Measurements from ENCODE around the gene GIGYF2.

DNA sequence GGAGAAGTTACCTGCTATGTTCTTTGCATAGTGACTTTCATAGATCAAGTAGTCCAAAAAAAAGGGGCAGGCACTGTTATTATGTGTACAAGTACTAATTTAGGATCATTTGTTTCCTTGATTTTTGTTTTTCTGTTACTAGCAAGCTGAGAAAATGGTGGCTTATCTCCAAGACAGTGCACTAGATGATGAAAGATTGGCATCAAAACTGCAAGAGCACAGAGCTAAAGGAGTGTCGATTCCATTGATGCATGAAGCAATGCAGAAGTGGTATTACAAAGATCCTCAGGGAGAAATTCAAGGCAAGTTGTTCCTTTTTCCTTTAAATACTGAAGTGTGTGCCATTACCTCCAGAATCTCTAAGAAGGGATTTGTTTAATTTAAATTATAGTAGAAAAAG, 98.8 kb downstream of the GIGYF2 start:
- TF ChIP-seq, protein P1, sequence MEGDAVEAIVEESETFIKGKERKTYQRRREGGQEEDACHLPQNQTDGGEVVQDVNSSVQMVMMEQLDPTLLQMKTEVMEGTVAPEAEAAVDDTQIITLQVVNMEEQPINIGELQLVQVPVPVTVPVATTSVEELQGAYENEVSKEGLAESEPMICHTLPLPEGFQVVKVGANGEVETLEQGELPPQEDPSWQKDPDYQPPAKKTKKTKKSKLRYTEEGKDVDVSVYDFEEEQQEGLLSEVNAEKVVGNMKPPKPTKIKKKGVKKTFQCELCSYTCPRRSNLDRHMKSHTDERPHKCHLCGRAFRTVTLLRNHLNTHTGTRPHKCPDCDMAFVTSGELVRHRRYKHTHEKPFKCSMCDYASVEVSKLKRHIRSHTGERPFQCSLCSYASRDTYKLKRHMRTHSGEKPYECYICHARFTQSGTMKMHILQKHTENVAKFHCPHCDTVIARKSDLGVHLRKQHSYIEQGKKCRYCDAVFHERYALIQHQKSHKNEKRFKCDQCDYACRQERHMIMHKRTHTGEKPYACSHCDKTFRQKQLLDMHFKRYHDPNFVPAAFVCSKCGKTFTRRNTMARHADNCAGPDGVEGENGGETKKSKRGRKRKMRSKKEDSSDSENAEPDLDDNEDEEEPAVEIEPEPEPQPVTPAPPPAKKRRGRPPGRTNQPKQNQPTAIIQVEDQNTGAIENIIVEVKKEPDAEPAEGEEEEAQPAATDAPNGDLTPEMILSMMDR (tag by site-specific recombination; IDR thresholded peaks at IDR 0.05): no peak
- TF ChIP-seq, protein P2, sequence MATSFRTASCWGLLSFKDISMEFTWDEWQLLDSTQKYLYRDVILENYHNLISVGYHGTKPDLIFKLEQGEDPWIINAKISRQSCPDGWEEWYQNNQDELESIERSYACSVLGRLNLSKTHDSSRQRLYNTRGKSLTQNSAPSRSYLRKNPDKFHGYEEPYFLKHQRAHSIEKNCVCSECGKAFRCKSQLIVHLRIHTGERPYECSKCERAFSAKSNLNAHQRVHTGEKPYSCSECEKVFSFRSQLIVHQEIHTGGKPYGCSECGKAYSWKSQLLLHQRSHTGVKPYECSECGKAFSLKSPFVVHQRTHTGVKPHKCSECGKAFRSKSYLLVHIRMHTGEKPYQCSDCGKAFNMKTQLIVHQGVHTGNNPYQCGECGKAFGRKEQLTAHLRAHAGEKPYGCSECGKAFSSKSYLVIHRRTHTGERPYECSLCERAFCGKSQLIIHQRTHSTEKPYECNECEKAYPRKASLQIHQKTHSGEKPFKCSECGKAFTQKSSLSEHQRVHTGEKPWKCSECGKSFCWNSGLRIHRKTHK (tag by site-specific recombination; IDR thresholded peaks at IDR 0.05): no peak
- TF ChIP-seq, protein P3, sequence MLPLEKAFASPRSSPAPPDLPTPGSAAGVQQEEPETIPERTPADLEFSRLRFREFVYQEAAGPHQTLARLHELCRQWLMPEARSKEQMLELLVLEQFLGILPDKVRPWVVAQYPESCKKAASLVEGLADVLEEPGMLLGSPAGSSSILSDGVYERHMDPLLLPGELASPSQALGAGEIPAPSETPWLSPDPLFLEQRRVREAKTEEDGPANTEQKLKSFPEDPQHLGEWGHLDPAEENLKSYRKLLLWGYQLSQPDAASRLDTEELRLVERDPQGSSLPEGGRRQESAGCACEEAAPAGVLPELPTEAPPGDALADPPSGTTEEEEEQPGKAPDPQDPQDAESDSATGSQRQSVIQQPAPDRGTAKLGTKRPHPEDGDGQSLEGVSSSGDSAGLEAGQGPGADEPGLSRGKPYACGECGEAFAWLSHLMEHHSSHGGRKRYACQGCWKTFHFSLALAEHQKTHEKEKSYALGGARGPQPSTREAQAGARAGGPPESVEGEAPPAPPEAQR (tag by site-specific recombination; IDR thresholded peaks at IDR 0.05): no peak
- TF ChIP-seq ZNF239 (tag by site-specific recombination; IDR thresholded peaks at IDR 0.05) (no peak), ZNF530 (tag by site-specific recombination; IDR thresholded peaks at IDR 0.05; ENCODE audit: low read depth) (no peak), ZNF501 (tag by site-specific recombination; IDR thresholded peaks at IDR 0.05) (no peak), ZNF169 (tag by site-specific recombination; IDR thresholded peaks at IDR 0.05) (no peak), ZBTB7A (tag by site-specific recombination; IDR thresholded peaks at IDR 0.05; ENCODE audit: low read depth) (no peak), ZNF626 (tag by site-specific recombination; IDR thresholded peaks at IDR 0.05) (no peak), ZNF140 (tag by site-specific recombination; IDR thresholded peaks at IDR 0.05) (no peak)
- TF ChIP-seq, protein P4, sequence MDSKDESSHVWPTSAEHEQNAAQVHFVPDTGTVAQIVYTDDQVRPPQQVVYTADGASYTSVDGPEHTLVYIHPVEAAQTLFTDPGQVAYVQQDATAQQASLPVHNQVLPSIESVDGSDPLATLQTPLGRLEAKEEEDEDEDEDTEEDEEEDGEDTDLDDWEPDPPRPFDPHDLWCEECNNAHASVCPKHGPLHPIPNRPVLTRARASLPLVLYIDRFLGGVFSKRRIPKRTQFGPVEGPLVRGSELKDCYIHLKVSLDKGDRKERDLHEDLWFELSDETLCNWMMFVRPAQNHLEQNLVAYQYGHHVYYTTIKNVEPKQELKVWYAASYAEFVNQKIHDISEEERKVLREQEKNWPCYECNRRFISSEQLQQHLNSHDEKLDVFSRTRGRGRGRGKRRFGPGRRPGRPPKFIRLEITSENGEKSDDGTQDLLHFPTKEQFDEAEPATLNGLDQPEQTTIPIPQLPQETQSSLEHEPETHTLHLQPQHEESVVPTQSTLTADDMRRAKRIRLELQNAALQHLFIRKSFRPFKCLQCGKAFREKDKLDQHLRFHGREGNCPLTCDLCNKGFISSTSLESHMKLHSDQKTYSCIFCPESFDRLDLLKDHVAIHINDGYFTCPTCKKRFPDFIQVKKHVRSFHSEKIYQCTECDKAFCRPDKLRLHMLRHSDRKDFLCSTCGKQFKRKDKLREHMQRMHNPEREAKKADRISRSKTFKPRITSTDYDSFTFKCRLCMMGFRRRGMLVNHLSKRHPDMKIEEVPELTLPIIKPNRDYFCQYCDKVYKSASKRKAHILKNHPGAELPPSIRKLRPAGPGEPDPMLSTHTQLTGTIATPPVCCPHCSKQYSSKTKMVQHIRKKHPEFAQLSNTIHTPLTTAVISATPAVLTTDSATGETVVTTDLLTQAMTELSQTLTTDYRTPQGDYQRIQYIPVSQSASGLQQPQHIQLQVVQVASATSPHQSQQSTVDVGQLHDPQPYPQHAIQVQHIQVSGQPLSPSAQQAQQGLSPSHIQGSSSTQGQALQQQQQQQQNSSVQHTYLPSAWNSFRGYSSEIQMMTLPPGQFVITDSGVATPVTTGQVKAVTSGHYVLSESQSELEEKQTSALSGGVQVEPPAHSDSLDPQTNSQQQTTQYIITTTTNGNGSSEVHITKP (tag by site-specific recombination; IDR thresholded peaks at IDR 0.05): no peak

Measured in HEK293 (cell line).